GM18951 (cell line): ENCODE measurements around the gene CHRNA4.

Source experiments
- POLR2A ChIP-seq: IDR thresholded peaks from 4 replicates; pipeline ENCODE4 v1.6.1; 2011; ENCODE audit warnings: mild to moderate bottlenecking; ENCODE audit not compliant: insufficient read length, insufficient read depth; ENCODE audit errors: extremely low read depth
- in situ Hi-C: fragments of 300-500 bp; cut with MboI; formaldehyde crosslinking; loops from one replicate; pipeline ENCODE4 v1.12.0; 2022; ENCODE audit warnings: low sequenced_read_pairs, mixed read lengths, inconsistent platforms; ENCODE audit not compliant: unreplicated experiment

The CHRNA4 gene

GRCh38 chr20:63377951-63378381 is 16.8 kb upstream of the CHRNA4 start:
- no peak for TF ChIP-seq POLR2A
- in situ Hi-C loops: no loop called here

- in situ Hi-C loops: no loop called here
- TF ChIP-seq POLR2A: no peak
Measured at GRCh38 chr20:63377256-63377941, 16.2 kb upstream of the CHRNA4 start.

- no peak for TF ChIP-seq POLR2A
- in situ Hi-C loops: no loop called here
Measured at GRCh38 chr20:63376283-63377250, 15.4 kb upstream of the CHRNA4 start.

- TF ChIP-seq POLR2A: no peak
- in situ Hi-C loops: no loop called here
Measured at GRCh38 chr20:63375438-63375837, 14.3 kb upstream of the CHRNA4 start.

- in situ Hi-C loops: no loop called here
- TF ChIP-seq POLR2A: no peak
Measured at GRCh38 chr20:63374504-63374903, 13.4 kb upstream of the CHRNA4 start.

- in situ Hi-C loops: no loop called here
- TF ChIP-seq POLR2A: no peak
Measured at GRCh38 chr20:63373996-63374395, 12.8 kb upstream of the CHRNA4 start.

- TF ChIP-seq POLR2A: no peak
- in situ Hi-C loops: no loop called here
Measured at GRCh38 chr20:63372971-63373885, 12.1 kb upstream of the CHRNA4 start.

- in situ Hi-C loops: no loop called here
- TF ChIP-seq POLR2A: no peak
Measured at GRCh38 chr20:63371291-63371865, 10.2 kb upstream of the CHRNA4 start.

- no peak for TF ChIP-seq POLR2A
- in situ Hi-C loops: no loop called here
Measured at GRCh38 chr20:63370618-63371187, 9.6 kb upstream of the CHRNA4 start.

- in situ Hi-C loops: no loop called here
- no peak for TF ChIP-seq POLR2A
Measured at GRCh38 chr20:63369724-63370617, 8.8 kb upstream of the CHRNA4 start.

- in situ Hi-C loops: no loop called here
- TF ChIP-seq POLR2A: no peak
Measured at GRCh38 chr20:63369024-63369530, 7.9 kb upstream of the CHRNA4 start.
